B cell (primary cell): ENCODE results near the gene MYH1. TPM values are rescaled to one million over a fixed set of nuclear protein-coding genes. Genes with fewer than 3 reads are reported as not detected.

Experiments used
- ATAC-seq: fragments of 200-7000 bp; cut with Tn5 transposase; one replicate; pipeline ENCODE4 v1.10.0; 2021; ENCODE audit warnings: low read depth, mild to moderate bottlenecking, moderate number of reproducible peaks, moderate library complexity
- CTCF ChIA-PET: fragments of 350-600 bp; sonication (Branson Sonifier 250); formaldehyde crosslinking; loops from one replicate; lab custom pipeline; 2021; ENCODE audit warnings: antibody characterized with exemption, inconsistent platforms; lab: Charles Lee
- POLR2A ChIA-PET: fragments of 350-600 bp; sonication (Branson Sonifier 250); formaldehyde crosslinking; loops from one replicate; lab custom pipeline; 2021; ENCODE audit warnings: antibody characterized with exemption; lab: Charles Lee
- DNase-seq: peaks from one replicate; pipeline ENCODE4 v3.0.0; 2013
- H2AFZ ChIP-seq: 2 replicates; pipeline ENCODE4 v1.6.1; 2012; ENCODE audit warnings: mild to moderate bottlenecking, low read depth, low read length; ENCODE audit not compliant: insufficient read depth, poor library complexity, severe bottlenecking
- H3K27ac ChIP-seq, 2 donors: 1 replicate in 1 of 2; 2 replicates in 1 of 2; pipeline ENCODE4 v1.5.1; 2012 to 2013; ENCODE audit warnings: low read length in 2 of 2, mild to moderate bottlenecking in 2 of 2, moderate library complexity in 1 of 2
- H3K27me3 ChIP-seq, 4 experiments: fragments of 200-600 bp in 1 of 4; sonication (generic) in 1 of 4; replicated peaks in 1 of 4; 1 replicate in 2 of 4; 2 replicates in 2 of 4; pipeline versions ENCODE4 v1.6.1 to v1.7.0; 2013 to 2016; ENCODE audit warnings: low read length in 3 of 4, mild to moderate bottlenecking in 2 of 4, mixed read lengths in 1 of 4, moderate library complexity in 1 of 4; ENCODE audit not compliant: insufficient read depth in 4 of 4, control insufficient read depth in 3 of 4; ENCODE audit errors: control extremely low read depth in 1 of 4
- H3K36me3 ChIP-seq, 2 experiments: replicated peaks in 1 of 2; 1 replicate in 1 of 2; 2 replicates in 1 of 2; pipeline versions ENCODE4 v1.6.1 to v1.7.1; 2013; ENCODE audit warnings: low read length in 1 of 2; ENCODE audit not compliant: insufficient read depth in 2 of 2, control insufficient read depth in 1 of 2; ENCODE audit errors: control extremely low read depth in 1 of 2, extremely low read depth in 1 of 2
- H3K4me1 ChIP-seq, 2 donors: fragments of 200-600 bp in 1 of 2; sonication (generic) in 1 of 2; 1 replicate in 1 of 2; 2 replicates in 1 of 2; pipeline versions ENCODE4 v1.5.1 to v1.6.1; 2013 to 2017; ENCODE audit warnings: low read length in 2 of 2; ENCODE audit not compliant: control insufficient read depth in 2 of 2, insufficient read depth in 2 of 2
- H3K4me2 ChIP-seq: replicated peaks from 2 replicates; pipeline ENCODE3; 2012; ENCODE audit warnings: mild to moderate bottlenecking, low read depth, low read length; ENCODE audit not compliant: poor library complexity, severe bottlenecking
- H3K4me3 ChIP-seq, 5 experiments: fragments of 200-600 bp in 1 of 5; sonication (generic) in 1 of 5; 1 replicate in 3 of 5; 2 replicates in 2 of 5; pipeline versions ENCODE4 v1.5.1 to v1.7.0; 2011 to 2016; ENCODE audit warnings: low read length in 4 of 5, mild to moderate bottlenecking in 4 of 5, low read depth in 2 of 5, control low read depth in 1 of 5, moderate library complexity in 1 of 5; ENCODE audit not compliant: insufficient read depth in 1 of 5; ENCODE audit errors: control extremely low read depth in 1 of 5, extremely low read depth in 1 of 5
- H3K79me2 ChIP-seq: fragments of 200-600 bp; sonication (generic); one replicate; pipeline ENCODE4 v1.6.0; 2016; ENCODE audit warnings: low read length; ENCODE audit not compliant: control insufficient read depth, insufficient read depth
- H3K9ac ChIP-seq: fragments of 200-600 bp; sonication (generic); 2 replicates; pipeline ENCODE4 v1.6.1; 2017; ENCODE audit warnings: mild to moderate bottlenecking, low read length, moderate library complexity
- H3K9me3 ChIP-seq, 3 donors: one replicate each; pipeline versions ENCODE4 v1.6.1 to v1.7.1; 2013; ENCODE audit warnings: low read length in 2 of 3; ENCODE audit not compliant: control insufficient read depth in 2 of 3, insufficient read depth in 1 of 3; ENCODE audit errors: control extremely low read depth in 1 of 3
- H4K20me1 ChIP-seq: 2 replicates; pipeline ENCODE4 v1.6.0; 2012; ENCODE audit warnings: mild to moderate bottlenecking, low read length; ENCODE audit not compliant: insufficient read depth, control insufficient read depth, poor library complexity, severe bottlenecking
- H3K27ac Mint-ChIP-seq: one replicate; pipeline ENCODE4 v1.8.0; 2021; ENCODE audit warnings: mixed read lengths
- H3K27me3 Mint-ChIP-seq: one replicate; pipeline ENCODE4 v1.8.0; 2021; ENCODE audit warnings: mixed read lengths
- H3K4me1 Mint-ChIP-seq: one replicate; pipeline ENCODE4 v1.8.0; 2021; ENCODE audit warnings: mixed read lengths
- H3K4me3 Mint-ChIP-seq: one replicate; pipeline ENCODE4 v1.8.0; 2021; ENCODE audit warnings: mixed read lengths
- H3K9me3 Mint-ChIP-seq: one replicate; pipeline ENCODE4 v1.8.0; 2022; ENCODE audit warnings: mixed read lengths; ENCODE audit not compliant: insufficient read depth
- CTCF ChIP-seq: fragments of 200-600 bp; IDR thresholded peaks from one replicate; pipeline ENCODE4 v1.8.0; 2022; ENCODE audit warnings: antibody characterized with exemption, mild to moderate bottlenecking
- EZH2 ChIP-seq: IDR thresholded peaks from 2 replicates; pipeline ENCODE4 v1.6.1; 2012; ENCODE audit warnings: borderline replicate concordance, low read depth, mild to moderate bottlenecking, moderate library complexity, low read length; ENCODE audit not compliant: insufficient read depth, poor library complexity, severe bottlenecking
- WGBS: methylation state at CpG from one replicate; pipeline ENCODE4 v1.1.5; 2013; ENCODE audit warnings: missing lambda C conversion rate; ENCODE audit not compliant: insufficient coverage; 5-methylcytosine and 5-hydroxymethylcytosine counted together
- intact Hi-C: fragments of 100-400 bp; cut with micrococcal nuclease; formaldehyde crosslinking; loops from one replicate; pipeline ENCODE4 v1.10.0; 2022
- polyA plus RNA-seq: library from polyadenylated mRNA; depleted of rRNA; stranded (reverse); fragments of >200 nt; gene quantifications from 2 replicates; pipeline ENCODE4 v1.2.3, GENCODE V29; 2012
- total RNA-seq, 2 donors: library from RNA; stranded (reverse); fragments of 120-200 nt in 1 of 2; gene quantifications; 1 replicate in 1 of 2; 2 replicates in 1 of 2; pipeline versions ENCODE4 v1.2.3 to v1.2.4, GENCODE V29; 2013 to 2022

The MYH1 gene
- total and polyA plus RNA-seq, 2 donors (not counting 1 experiment from before 2014, with no cell fraction given) = not detected

- intact Hi-C loops = no loop called here
- CTCF ChIA-PET = no interaction called here
- TF ChIP-seq EZH2 = no peak
- TF ChIP-seq CTCF = no peak
These were observed 48.9 kb downstream of the MYH1 start, which contains the start of gene MYH4 for GRCh38 chr17:10469459-10469858. MYH4 (minus strand) TSS chr17:10469559; CDS start chr17:10466745, 2,814 bp downstream.

GRCh38 chr17:10463402-10463801 is 54.9 kb downstream of the MYH1 start:
- ATAC-seq (no peak), DNase-seq (no peak)
- Mint-ChIP-seq H3K4me3 (no peak overlapping the region), H3K9me3 (peaks cover 2% of the 10 kb centered on the region), H3K27ac (no peak overlapping the region), H3K4me1 (no peaks in the 10 kb centered on the region), H3K27me3 (peaks cover 31% of the 10 kb centered on the region)
- Histone ChIP-seq H3K9ac (no peak overlapping the region), H3K27me3 (no peaks in the 10 kb centered on the region), H3K79me2 (no peaks in the 10 kb centered on the region), H4K20me1 (no peaks in the 10 kb centered on the region), H2AFZ (no peak overlapping the region), H3K4me1 (no peaks in the 10 kb centered on the region), H3K9me3 (no peaks in the 10 kb centered on the region), H3K27ac (no peak overlapping the region), H3K4me2 (no peak overlapping the region), H3K4me3 (no peak overlapping the region), H3K36me3 (no peaks in the 10 kb centered on the region)
- TF ChIP-seq EZH2 = no peak
- TF ChIP-seq CTCF = no peak
- intact Hi-C loops = no loop called here
- ChIA-PET POLR2A (no interaction called here), CTCF (no interaction called here)
- WGBS = 67% methylated on average over 3 of the region's 4 CpGs

More at GRCh38 chr17:10469459-10469858, 48.9 kb downstream of the MYH1 start, which contains the start of gene MYH4:
- no peaks in the 10 kb centered on the region for H3K4me1 ChIP-seq
- Mint-ChIP-seq H3K4me1 (no peaks in the 10 kb centered on the region), H3K27me3 (peaks cover 4% of the 10 kb centered on the region), H3K27ac (no peak within 1 kb of the TSS), H3K9me3 (no peaks in the 10 kb centered on the region), H3K4me3 (no peak within 1 kb of the TSS)
- H3K4me3 ChIP-seq = no peak within 1 kb of the TSS
- H3K4me2 ChIP-seq = no peak within 1 kb of the TSS
- DNase-seq = no peak
- H3K9ac ChIP-seq = no peak within 1 kb of the TSS
- POLR2A ChIA-PET = no interaction called here
- no peak for ATAC-seq
- H3K27me3 ChIP-seq = peaks cover 0 to 3% (median 0%) of the 10 kb centered on the region in 4 experiments
- H3K36me3 ChIP-seq = no peaks in the 10 kb centered on the region
- no CpG with 5 or more reads among the region's 1 CpG for WGBS
- no peak within 1 kb of the TSS for H3K27ac ChIP-seq
- H3K79me2 ChIP-seq = no peaks in the 10 kb centered on the region
- H2AFZ ChIP-seq = no peak within 1 kb of the TSS
- no peaks in the 10 kb centered on the region for H4K20me1 ChIP-seq
- peaks cover 0 to 1% (median 0%) of the 10 kb centered on the region in 3 donors for H3K9me3 ChIP-seq
